WTC11 (cell line): Measurements from ENCODE around the gene LRFN2.

Experiments used
- ESRRA ChIP-seq: sonication (generic); formaldehyde crosslinking; IDR thresholded peaks from 2 replicates; pipeline ENCODE4 v1.8.1; 2022; ENCODE audit warnings: mild to moderate bottlenecking, missing genetic modification reagents, borderline replicate concordance
- NFYB ChIP-seq: sonication (generic); formaldehyde crosslinking; conservative IDR thresholded peaks from 2 replicates; pipeline ENCODE4 v1.8.0; 2022; ENCODE audit warnings: low read depth, missing genetic modification reagents
- TEAD4 ChIP-seq: sonication (generic); formaldehyde crosslinking; IDR thresholded peaks from 2 replicates; pipeline ENCODE4 v1.8.0; 2022; ENCODE audit warnings: mild to moderate bottlenecking, missing genetic modification reagents
- TF ChIP-seq, protein P1 (sequence below): sonication (generic); formaldehyde crosslinking; conservative IDR thresholded peaks from 2 replicates; pipeline ENCODE4 v1.8.1; 2022; ENCODE audit warnings: mild to moderate bottlenecking, missing genetic modification reagents
- TF ChIP-seq, protein P2 (sequence below): fragments of 200-600 bp; IDR thresholded peaks from 2 replicates; pipeline ENCODE4 v1.8.0; 2022; ENCODE audit warnings: antibody characterized with exemption
- TF ChIP-seq, protein P3 (sequence below): fragments of 250-450 bp; sonication (Bioruptor Pico); IDR thresholded peaks from 2 replicates; pipeline ENCODE4 v1.9.0; 2021; ENCODE audit warnings: mild to moderate bottlenecking, borderline replicate concordance

DNA sequence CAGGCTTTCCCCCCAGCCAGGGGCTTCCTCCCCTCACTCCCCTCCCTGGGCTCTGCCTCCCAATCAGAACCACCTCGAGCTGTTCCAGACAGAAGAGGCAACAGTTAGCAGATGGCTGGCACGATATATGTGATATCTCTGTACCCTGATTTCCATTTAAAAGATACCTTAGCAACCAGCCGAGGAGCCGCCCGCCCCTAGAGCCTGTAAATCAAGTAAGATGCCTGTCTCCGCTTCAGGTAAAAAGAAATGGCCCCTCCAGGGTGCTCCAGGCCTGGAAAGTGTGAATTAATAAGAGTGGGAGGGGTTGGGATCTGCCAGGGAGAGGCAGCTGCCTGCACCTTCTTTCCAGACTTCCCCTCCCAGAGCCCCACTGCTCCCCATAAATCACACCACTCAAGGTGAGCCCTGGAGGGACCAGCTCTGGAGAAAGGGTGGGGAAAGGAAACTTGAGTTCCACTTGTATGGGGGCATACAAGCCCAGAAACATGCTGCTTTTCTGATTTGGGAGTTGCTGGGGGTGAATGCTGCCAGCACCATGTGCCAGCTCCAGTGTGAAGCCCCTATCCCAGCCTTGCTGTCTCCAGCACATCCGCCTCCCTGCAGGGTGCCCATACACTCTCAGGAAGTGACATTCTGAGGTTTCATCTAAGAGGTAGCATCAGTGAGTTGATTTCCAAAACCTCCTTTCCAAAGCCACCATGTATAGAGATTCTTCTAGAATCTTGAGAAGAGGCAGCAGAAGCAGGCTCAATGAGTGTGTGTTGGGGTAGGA is 148.0 kb downstream of the LRFN2 start:
- TF ChIP-seq, protein P1, sequence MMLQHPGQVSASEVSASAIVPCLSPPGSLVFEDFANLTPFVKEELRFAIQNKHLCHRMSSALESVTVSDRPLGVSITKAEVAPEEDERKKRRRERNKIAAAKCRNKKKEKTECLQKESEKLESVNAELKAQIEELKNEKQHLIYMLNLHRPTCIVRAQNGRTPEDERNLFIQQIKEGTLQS (CRISPR knock-in tag): no peak
- TF ChIP-seq, protein P2, sequence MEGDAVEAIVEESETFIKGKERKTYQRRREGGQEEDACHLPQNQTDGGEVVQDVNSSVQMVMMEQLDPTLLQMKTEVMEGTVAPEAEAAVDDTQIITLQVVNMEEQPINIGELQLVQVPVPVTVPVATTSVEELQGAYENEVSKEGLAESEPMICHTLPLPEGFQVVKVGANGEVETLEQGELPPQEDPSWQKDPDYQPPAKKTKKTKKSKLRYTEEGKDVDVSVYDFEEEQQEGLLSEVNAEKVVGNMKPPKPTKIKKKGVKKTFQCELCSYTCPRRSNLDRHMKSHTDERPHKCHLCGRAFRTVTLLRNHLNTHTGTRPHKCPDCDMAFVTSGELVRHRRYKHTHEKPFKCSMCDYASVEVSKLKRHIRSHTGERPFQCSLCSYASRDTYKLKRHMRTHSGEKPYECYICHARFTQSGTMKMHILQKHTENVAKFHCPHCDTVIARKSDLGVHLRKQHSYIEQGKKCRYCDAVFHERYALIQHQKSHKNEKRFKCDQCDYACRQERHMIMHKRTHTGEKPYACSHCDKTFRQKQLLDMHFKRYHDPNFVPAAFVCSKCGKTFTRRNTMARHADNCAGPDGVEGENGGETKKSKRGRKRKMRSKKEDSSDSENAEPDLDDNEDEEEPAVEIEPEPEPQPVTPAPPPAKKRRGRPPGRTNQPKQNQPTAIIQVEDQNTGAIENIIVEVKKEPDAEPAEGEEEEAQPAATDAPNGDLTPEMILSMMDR: no peak
- TF ChIP-seq ESRRA (CRISPR knock-in tag) (no peak), TEAD4 (CRISPR knock-in tag) (no peak), NFYB (CRISPR knock-in tag) (no peak)
- TF ChIP-seq, protein P3, sequence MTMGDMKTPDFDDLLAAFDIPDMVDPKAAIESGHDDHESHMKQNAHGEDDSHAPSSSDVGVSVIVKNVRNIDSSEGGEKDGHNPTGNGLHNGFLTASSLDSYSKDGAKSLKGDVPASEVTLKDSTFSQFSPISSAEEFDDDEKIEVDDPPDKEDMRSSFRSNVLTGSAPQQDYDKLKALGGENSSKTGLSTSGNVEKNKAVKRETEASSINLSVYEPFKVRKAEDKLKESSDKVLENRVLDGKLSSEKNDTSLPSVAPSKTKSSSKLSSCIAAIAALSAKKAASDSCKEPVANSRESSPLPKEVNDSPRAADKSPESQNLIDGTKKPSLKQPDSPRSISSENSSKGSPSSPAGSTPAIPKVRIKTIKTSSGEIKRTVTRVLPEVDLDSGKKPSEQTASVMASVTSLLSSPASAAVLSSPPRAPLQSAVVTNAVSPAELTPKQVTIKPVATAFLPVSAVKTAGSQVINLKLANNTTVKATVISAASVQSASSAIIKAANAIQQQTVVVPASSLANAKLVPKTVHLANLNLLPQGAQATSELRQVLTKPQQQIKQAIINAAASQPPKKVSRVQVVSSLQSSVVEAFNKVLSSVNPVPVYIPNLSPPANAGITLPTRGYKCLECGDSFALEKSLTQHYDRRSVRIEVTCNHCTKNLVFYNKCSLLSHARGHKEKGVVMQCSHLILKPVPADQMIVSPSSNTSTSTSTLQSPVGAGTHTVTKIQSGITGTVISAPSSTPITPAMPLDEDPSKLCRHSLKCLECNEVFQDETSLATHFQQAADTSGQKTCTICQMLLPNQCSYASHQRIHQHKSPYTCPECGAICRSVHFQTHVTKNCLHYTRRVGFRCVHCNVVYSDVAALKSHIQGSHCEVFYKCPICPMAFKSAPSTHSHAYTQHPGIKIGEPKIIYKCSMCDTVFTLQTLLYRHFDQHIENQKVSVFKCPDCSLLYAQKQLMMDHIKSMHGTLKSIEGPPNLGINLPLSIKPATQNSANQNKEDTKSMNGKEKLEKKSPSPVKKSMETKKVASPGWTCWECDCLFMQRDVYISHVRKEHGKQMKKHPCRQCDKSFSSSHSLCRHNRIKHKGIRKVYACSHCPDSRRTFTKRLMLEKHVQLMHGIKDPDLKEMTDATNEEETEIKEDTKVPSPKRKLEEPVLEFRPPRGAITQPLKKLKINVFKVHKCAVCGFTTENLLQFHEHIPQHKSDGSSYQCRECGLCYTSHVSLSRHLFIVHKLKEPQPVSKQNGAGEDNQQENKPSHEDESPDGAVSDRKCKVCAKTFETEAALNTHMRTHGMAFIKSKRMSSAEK: no peak
